Astrocyte (in vitro differentiated cells and primary cell): ENCODE data around the gene CCAR1. TPM values are rescaled to one million over a fixed set of nuclear protein-coding genes. Genes with fewer than 3 reads are reported as not detected.
"Not testable (repeated sequence)": the region's sequence is repeated elsewhere in the genome, so short reads cannot be mapped to it uniquely, and the experiment has no call there.

Experiments
- DNase-seq: peaks from one replicate; pipeline ENCODE4 v3.0.0-alpha.2; 2010; ENCODE audit warnings: low read depth
- FAIRE-seq: peaks from 2 replicates; lab custom pipeline; 2011; peaks lifted over from hg19 to GRCh38; lab: Jason Lieb, UNC
- H2AFZ ChIP-seq: 2 replicates; pipeline ENCODE4 v1.6.0; 2012; ENCODE audit warnings: low read depth, low read length, inconsistent platforms
- H3K27ac ChIP-seq: 2 replicates; pipeline ENCODE4 v1.5.1; 2011; ENCODE audit warnings: low read depth, low read length, inconsistent platforms
- H3K27me3 ChIP-seq: 2 replicates; pipeline ENCODE4 v1.6.0; 2011; ENCODE audit warnings: low read length, inconsistent platforms; ENCODE audit not compliant: insufficient read depth
- H3K36me3 ChIP-seq: 2 replicates; pipeline ENCODE4 v1.5.1; 2011; ENCODE audit warnings: low read length, inconsistent platforms; ENCODE audit not compliant: insufficient read depth
- H3K4me1 ChIP-seq: 2 replicates; pipeline ENCODE4 v1.5.1; 2011; ENCODE audit warnings: low read length, inconsistent platforms; ENCODE audit not compliant: insufficient read depth
- H3K4me2 ChIP-seq: 2 replicates; pipeline ENCODE4 v1.6.0; 2012; ENCODE audit warnings: low read length, inconsistent platforms
- H3K4me3 ChIP-seq: 2 replicates; pipeline ENCODE4 v1.5.1; 2011; ENCODE audit warnings: low read depth, mild to moderate bottlenecking, low read length, inconsistent platforms; ENCODE audit not compliant: insufficient read depth
- H3K79me2 ChIP-seq: 2 replicates; pipeline ENCODE4 v1.6.0; 2012; ENCODE audit warnings: mild to moderate bottlenecking, low read length, inconsistent platforms; ENCODE audit not compliant: insufficient read depth
- H3K9ac ChIP-seq: 2 replicates; pipeline ENCODE4 v1.6.0; 2012; ENCODE audit warnings: mild to moderate bottlenecking, low read length, inconsistent platforms
- H3K9me3 ChIP-seq: 2 replicates; pipeline ENCODE4 v1.5.1; 2012; ENCODE audit warnings: low read depth, mild to moderate bottlenecking, low read length, inconsistent platforms; ENCODE audit not compliant: insufficient read depth
- H4K20me1 ChIP-seq: 2 replicates; pipeline ENCODE4 v1.6.0; 2012; ENCODE audit warnings: low read length, inconsistent platforms; ENCODE audit not compliant: insufficient read depth
- H3K27ac Mint-ChIP-seq: one replicate; pipeline ENCODE4 v1.8.0; 2021; ENCODE audit warnings: mild to moderate bottlenecking, mixed read lengths; ENCODE audit not compliant: unreplicated experiment
- H3K27me3 Mint-ChIP-seq: one replicate; pipeline ENCODE4 v1.8.0; 2021; ENCODE audit warnings: low read depth, mixed read lengths; ENCODE audit not compliant: unreplicated experiment
- H3K36me3 Mint-ChIP-seq: one replicate; pipeline ENCODE4 v1.8.0; 2021; ENCODE audit warnings: low read depth, mixed read lengths; ENCODE audit not compliant: unreplicated experiment
- H3K4me1 Mint-ChIP-seq: one replicate; pipeline ENCODE4 v1.8.0; 2021; ENCODE audit warnings: low read depth, mixed read lengths; ENCODE audit not compliant: unreplicated experiment
- H3K4me3 Mint-ChIP-seq: one replicate; pipeline ENCODE4 v1.8.0; 2021; ENCODE audit warnings: mild to moderate bottlenecking, moderate library complexity, mixed read lengths; ENCODE audit not compliant: unreplicated experiment
- H3K9me3 Mint-ChIP-seq: one replicate; pipeline ENCODE4 v1.8.0; 2021; ENCODE audit warnings: mild to moderate bottlenecking, mixed read lengths; ENCODE audit not compliant: unreplicated experiment
- CTCF ChIP-seq: IDR thresholded peaks from 2 replicates; pipeline ENCODE4 v1.5.1; 2011; ENCODE audit warnings: low read depth, mild to moderate bottlenecking, inconsistent platforms, low read length, moderate library complexity; ENCODE audit not compliant: insufficient read depth
- EZH2 ChIP-seq: IDR thresholded peaks from 2 replicates; pipeline ENCODE4 v1.6.1; 2012; ENCODE audit warnings: mild to moderate bottlenecking, low read length, inconsistent platforms; ENCODE audit not compliant: insufficient read depth
- total RNA-seq: library from RNA; stranded (reverse); gene quantifications from 2 replicates; pipeline ENCODE4 v1.2.1, GENCODE V29; 2021

Gene CCAR1
- total RNA-seq, 1 donor from 2014 or later: 72.8 TPM

DNA sequence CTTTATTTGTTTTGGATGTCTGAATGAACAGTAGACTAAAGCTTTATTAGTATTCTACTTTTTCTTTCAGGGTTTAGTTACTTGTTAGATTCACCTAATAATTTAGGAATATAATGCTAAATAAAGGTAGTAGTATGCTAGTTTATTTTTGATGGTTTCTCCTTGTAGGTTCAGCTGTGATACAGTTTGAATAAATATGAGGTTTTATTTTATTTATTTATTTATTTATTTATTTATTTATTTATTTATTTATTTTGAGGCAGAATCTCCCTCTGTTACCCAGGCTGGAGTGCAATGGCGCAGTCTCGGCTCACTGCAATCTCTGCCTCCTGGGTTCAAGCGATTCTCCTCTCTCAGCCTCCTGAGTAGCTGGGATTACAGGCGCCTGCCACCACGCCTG lies 19.6 kb downstream of the CCAR1 start:
- not testable (repeated sequence) for H3K36me3 Mint-ChIP-seq, H3K9me3 Mint-ChIP-seq, H3K4me3 ChIP-seq, H3K27ac Mint-ChIP-seq, H3K9me3 ChIP-seq, FAIRE-seq, DNase-seq, H3K27ac ChIP-seq, H3K4me2 ChIP-seq, H3K4me1 ChIP-seq, H3K9ac ChIP-seq, H3K4me3 Mint-ChIP-seq, H3K27me3 Mint-ChIP-seq, H3K4me1 Mint-ChIP-seq, H3K27me3 ChIP-seq, H2AFZ ChIP-seq
- Histone ChIP-seq H3K36me3 (peaks cover 55% of the 10 kb centered on the region), H4K20me1 (peaks cover 43% of the 10 kb centered on the region), H3K79me2 (peaks cover 29% of the 10 kb centered on the region)

DNA sequence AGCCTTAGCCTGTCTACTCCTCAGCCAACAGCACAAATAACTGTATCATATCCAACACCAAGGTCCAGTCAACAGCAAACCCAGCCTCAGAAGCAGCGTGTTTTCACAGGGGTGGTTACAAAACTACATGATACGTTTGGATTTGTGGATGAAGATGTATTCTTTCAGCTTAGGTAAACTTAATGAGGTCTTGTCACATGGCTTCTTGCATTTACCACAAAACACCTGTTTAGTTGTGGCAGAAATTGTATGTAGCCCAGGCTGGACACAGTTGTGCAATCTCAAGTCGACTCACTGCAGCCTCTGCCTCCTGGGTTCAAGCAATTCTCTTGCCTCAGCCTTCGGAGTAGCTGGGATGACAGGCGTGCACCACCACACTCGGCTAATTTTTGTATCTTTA lies 21.4 kb downstream of the CCAR1 start:
- Mint-ChIP-seq H3K4me3 (no peak overlapping the region), H3K27me3 (no peaks in the 10 kb centered on the region), H3K9me3 (no peaks in the 10 kb centered on the region), H3K27ac (no peak overlapping the region), H3K4me1 (no peaks in the 10 kb centered on the region), H3K36me3 (peaks cover 4% of the 10 kb centered on the region)
- peaks cover 32% of the 10 kb centered on the region for H4K20me1 ChIP-seq
- TF ChIP-seq EZH2: no peak
- no peak for TF ChIP-seq CTCF
- H3K79me2 ChIP-seq: peaks cover 14% of the 10 kb centered on the region
- no peak overlapping the region for H3K27ac ChIP-seq
- H3K27me3 ChIP-seq: no peaks in the 10 kb centered on the region
- no peak for FAIRE-seq
- no peak overlapping the region for H2AFZ ChIP-seq
- no peaks in the 10 kb centered on the region for H3K9me3 ChIP-seq
- H3K4me3 ChIP-seq: no peak overlapping the region
- H3K9ac ChIP-seq: no peak overlapping the region
- H3K4me1 ChIP-seq: no peaks in the 10 kb centered on the region
- DNase-seq: no peak
- no peak overlapping the region for H3K4me2 ChIP-seq
- H3K36me3 ChIP-seq: peaks cover 58% of the 10 kb centered on the region

DNA sequence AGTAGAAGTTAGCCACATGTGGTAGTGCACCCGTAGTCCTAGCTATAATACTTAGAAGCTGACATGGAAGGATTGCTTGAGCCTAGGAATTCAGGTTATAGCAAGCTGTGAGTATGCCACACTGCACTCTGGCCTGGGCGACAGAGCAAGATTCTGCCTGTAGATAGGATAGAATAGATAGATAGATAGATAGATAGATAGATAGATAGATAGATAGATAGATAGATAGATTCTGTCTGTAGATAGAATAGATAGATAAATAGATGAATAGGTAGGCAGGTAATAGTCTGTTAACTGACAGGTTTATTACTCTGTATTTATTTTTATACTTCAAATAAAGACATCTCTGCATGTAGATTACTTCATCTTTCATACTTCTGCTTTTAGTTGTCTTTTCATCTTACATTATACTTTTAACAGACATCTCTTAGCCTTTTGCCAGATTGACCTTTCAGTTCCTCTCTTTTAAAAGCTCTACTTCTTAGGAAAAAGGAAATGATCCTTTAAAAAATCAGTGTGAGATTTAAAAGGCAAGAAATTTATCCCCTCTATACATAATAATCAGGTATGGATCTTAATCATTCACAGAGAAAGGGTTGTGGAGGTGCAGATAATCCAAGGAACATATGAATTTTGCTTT lies 31.8 kb downstream of the CCAR1 start:
- peaks cover 2% of the 10 kb centered on the region for H3K36me3 Mint-ChIP-seq
- Histone ChIP-seq H3K4me3 (no peak overlapping the region), H3K27me3 (no peaks in the 10 kb centered on the region), H3K9me3 (no peaks in the 10 kb centered on the region), H3K9ac (no peak overlapping the region), H3K79me2 (no peaks in the 10 kb centered on the region), H4K20me1 (no peaks in the 10 kb centered on the region), H3K4me2 (no peak overlapping the region), H3K27ac (no peak overlapping the region), H2AFZ (no peak overlapping the region), H3K4me1 (no peaks in the 10 kb centered on the region), H3K36me3 (peaks cover 74% of the 10 kb centered on the region)
- H3K4me3 Mint-ChIP-seq: no peak overlapping the region
- TF ChIP-seq EZH2: no peak
- TF ChIP-seq CTCF: no peak
- FAIRE-seq (no peak), DNase-seq (no peak)
- H3K27ac Mint-ChIP-seq: no peak overlapping the region
- H3K4me1 Mint-ChIP-seq: no peaks in the 10 kb centered on the region
- H3K9me3 Mint-ChIP-seq: no peaks in the 10 kb centered on the region
- H3K27me3 Mint-ChIP-seq: no peaks in the 10 kb centered on the region
